Gastroesophageal sphincter (tissue), 4 donors: ENCODE data around the gene PYGB. TPM values are rescaled to one million over a fixed set of nuclear protein-coding genes. Genes with fewer than 3 reads are reported as not detected.

Experiments
- ATAC-seq: fragments of 150-250 bp; one replicate; pipeline ENCODE4 v1.9.1; 2016; ENCODE audit warnings: mild to moderate bottlenecking, moderate library complexity
- H3K27ac ChIP-seq, 4 donors: fragments of 200-600 bp; sonication (generic) in 3 of 4; 1 replicate in 3 of 4; 2 replicates in 1 of 4; pipeline ENCODE4 v1.5.1; 2016 to 2019
- H3K27me3 ChIP-seq: fragments of 200-600 bp; sonication (generic); one replicate; pipeline ENCODE4 v1.5.1; 2019
- H3K36me3 ChIP-seq, 2 donors: fragments of 200-600 bp; sonication (generic); one replicate each; pipeline ENCODE4 v1.5.1; 2019; ENCODE audit warnings: control low read depth in 1 of 2
- H3K4me1 ChIP-seq, 3 donors: fragments of 200-600 bp; sonication (generic); 1 replicate in 2 of 3; 2 replicates in 1 of 3; pipeline ENCODE4 v1.5.1; 2016 to 2019; ENCODE audit warnings: control low read depth in 2 of 3
- H3K4me3 ChIP-seq, 2 donors: fragments of 200-600 bp; sonication (generic); one replicate each; pipeline ENCODE4 v1.5.1; 2019; ENCODE audit warnings: mild to moderate bottlenecking in 1 of 2, moderate library complexity in 1 of 2
- H3K9me3 ChIP-seq, 3 donors: fragments of 200-600 bp; sonication (generic); one replicate each; pipeline ENCODE4 v1.5.1; 2017 to 2019; ENCODE audit warnings: control low read depth in 2 of 3
- EP300 ChIP-seq: sonication (generic); formaldehyde crosslinking; IDR thresholded peaks from one replicate; pipeline ENCODE4 v1.6.1; 2017; ENCODE audit warnings: antibody characterized with exemption, mild to moderate bottlenecking
- POLR2A ChIP-seq, 2 donors: fragments of 450-650 bp; IDR thresholded peaks; one replicate each; pipeline ENCODE4 v1.6.1; 2017; ENCODE audit warnings: antibody characterized with exemption in 2 of 2, mild to moderate bottlenecking in 2 of 2, moderate library complexity in 1 of 2
- POLR2AphosphoS5 ChIP-seq: sonication (generic); formaldehyde crosslinking; IDR thresholded peaks from one replicate; pipeline ENCODE4 v1.6.1; 2017; ENCODE audit warnings: antibody characterized with exemption
- WGBS, 2 donors: methylation state at CpG; one replicate each; pipeline ENCODE4 v1.1.5; 2018; ENCODE audit warnings: low coverage in 1 of 2; 5-methylcytosine and 5-hydroxymethylcytosine counted together
- total RNA-seq, 4 donors: library from RNA; depleted of rRNA; stranded (reverse); fragments of >200 nt; gene quantifications; one replicate each; pipeline ENCODE4 v1.1.0, GENCODE V29; 2016
- TF ChIP-seq, protein P1 (sequence below), 4 experiments: fragments of 200-600 bp in 2 of 4; fragments of 450-650 bp in 2 of 4; sonication (generic) in 1 of 4; IDR thresholded peaks; one replicate each; pipeline ENCODE4 v1.5.1; 2017 to 2019; ENCODE audit warnings: antibody characterized with exemption in 4 of 4, mild to moderate bottlenecking in 2 of 4, moderate library complexity in 2 of 4

Gene PYGB
- total RNA-seq, 4 donors from 2014 or later, result 131 to 663 (median 337) TPM

DNA sequence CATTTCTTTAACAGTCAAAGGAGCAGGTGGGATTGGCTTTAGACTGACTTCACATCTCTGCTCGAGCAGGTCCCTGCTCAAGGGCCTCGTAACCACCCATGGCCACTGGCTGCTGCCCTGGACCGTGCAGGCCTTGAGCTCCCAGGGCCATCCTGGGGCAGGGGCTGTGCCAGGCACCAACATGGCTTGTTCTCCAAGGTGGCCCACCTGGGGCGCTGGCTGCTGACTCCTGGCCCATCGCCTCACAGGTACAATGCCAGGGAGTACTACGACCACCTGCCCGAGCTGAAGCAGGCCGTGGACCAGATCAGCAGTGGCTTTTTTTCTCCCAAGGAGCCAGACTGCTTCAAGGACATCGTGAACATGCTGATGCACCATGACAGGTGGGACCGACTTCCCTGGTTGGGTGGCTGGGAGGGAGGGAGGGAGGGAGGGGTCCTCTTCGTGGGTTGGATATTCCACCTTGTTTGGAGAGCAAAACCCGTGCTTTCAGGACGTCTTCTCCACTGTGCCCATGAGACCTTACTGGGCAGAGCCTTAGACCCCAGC, 46.1 kb downstream of the PYGB start:
- ATAC-seq, result no peak
- Histone ChIP-seq H3K9me3 (no peaks in the 10 kb centered on the region), H3K27ac (peak overlapping the region in 3 of 4 donors; percentile 73 to 75 (median 74)), H3K4me3 (no peak overlapping the region), H3K27me3 (no peaks in the 10 kb centered on the region), H3K36me3 (peaks cover 0 to 86% of the 10 kb centered on the region in 2 donors), H3K4me1 (peaks cover 0 to 54% (median 16%) of the 10 kb centered on the region in 3 donors)
- no CpG with 5 or more reads among the region's 13 CpGs for WGBS, 2 donors
- TF ChIP-seq EP300 (no peak), POLR2A (IDR thresholded peaks at IDR 0.05) (no peak), POLR2AphosphoS5 (no peak)
- TF ChIP-seq, protein P1, sequence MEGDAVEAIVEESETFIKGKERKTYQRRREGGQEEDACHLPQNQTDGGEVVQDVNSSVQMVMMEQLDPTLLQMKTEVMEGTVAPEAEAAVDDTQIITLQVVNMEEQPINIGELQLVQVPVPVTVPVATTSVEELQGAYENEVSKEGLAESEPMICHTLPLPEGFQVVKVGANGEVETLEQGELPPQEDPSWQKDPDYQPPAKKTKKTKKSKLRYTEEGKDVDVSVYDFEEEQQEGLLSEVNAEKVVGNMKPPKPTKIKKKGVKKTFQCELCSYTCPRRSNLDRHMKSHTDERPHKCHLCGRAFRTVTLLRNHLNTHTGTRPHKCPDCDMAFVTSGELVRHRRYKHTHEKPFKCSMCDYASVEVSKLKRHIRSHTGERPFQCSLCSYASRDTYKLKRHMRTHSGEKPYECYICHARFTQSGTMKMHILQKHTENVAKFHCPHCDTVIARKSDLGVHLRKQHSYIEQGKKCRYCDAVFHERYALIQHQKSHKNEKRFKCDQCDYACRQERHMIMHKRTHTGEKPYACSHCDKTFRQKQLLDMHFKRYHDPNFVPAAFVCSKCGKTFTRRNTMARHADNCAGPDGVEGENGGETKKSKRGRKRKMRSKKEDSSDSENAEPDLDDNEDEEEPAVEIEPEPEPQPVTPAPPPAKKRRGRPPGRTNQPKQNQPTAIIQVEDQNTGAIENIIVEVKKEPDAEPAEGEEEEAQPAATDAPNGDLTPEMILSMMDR (IDR thresholded peaks at IDR 0.05), result no peak

DNA sequence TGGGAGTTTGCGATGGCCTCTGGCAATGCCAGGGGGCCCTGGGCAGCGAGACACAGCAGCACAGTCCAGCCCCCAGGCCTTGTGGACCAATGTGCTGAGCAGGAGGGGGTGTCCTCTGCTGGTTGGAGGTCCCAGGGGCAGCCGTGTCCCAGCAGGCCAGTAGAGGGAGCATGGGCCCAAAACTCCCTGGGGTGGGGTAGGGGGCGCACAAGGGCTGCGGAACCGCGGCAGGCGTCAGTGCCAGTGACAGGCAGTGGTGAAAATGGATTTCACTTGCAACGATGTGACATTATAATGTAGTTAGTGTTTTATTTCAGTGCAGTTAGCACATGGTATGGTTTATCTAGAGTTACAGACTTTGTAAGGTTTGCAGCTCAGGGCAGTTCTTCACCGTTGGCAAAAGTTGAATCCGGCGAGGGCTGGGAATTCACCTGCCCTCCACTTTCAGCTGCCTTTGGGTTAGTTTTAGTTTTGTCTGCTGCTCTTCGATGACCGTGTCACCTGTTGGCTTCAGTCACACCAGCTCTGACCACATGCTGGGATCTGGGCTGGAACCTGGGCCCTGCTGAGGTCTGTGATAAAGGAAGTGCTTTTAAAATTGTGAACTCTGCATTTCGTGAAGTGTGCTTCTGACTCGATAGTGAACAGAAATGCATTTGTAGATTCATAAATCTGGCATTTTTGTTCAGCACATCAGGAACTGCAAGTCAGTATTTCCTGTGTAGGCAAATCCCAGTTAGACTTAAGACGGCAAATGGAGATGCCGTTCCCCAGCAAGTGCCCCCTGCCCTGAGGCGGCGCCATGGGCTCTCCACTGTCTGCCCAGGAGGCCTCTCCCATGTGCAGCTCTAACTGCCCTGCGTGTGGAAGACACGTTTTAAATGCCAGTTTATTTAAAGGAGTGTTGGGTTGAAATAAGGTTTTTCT, 46.8 kb downstream of the PYGB start:
- H3K36me3 ChIP-seq, result peaks cover 0 to 86% of the 10 kb centered on the region in 2 donors
- 37 to 49% methylated on average over 8 to 15 of the region's 22 CpGs for WGBS, 2 donors
- H3K4me3 ChIP-seq, result no peak overlapping the region
- H3K4me1 ChIP-seq, result peaks cover 0 to 54% (median 16%) of the 10 kb centered on the region in 3 donors
- ATAC-seq, result peak; percentile 49
- peak in 1 of 2 donors; percentile 7 for TF ChIP-seq POLR2A (IDR thresholded peaks at IDR 0.05)
- no peak for TF ChIP-seq EP300
- TF ChIP-seq, protein P1 (IDR thresholded peaks at IDR 0.05), result peak in 3 of 4 experiments; percentile 68 to 81 (median 77)
- TF ChIP-seq POLR2AphosphoS5, result peak; percentile 10
- H3K27me3 ChIP-seq, result no peaks in the 10 kb centered on the region
- peak overlapping the region; percentile 62 to 75 (median 74) for H3K27ac ChIP-seq
- no peaks in the 10 kb centered on the region for H3K9me3 ChIP-seq

DNA sequence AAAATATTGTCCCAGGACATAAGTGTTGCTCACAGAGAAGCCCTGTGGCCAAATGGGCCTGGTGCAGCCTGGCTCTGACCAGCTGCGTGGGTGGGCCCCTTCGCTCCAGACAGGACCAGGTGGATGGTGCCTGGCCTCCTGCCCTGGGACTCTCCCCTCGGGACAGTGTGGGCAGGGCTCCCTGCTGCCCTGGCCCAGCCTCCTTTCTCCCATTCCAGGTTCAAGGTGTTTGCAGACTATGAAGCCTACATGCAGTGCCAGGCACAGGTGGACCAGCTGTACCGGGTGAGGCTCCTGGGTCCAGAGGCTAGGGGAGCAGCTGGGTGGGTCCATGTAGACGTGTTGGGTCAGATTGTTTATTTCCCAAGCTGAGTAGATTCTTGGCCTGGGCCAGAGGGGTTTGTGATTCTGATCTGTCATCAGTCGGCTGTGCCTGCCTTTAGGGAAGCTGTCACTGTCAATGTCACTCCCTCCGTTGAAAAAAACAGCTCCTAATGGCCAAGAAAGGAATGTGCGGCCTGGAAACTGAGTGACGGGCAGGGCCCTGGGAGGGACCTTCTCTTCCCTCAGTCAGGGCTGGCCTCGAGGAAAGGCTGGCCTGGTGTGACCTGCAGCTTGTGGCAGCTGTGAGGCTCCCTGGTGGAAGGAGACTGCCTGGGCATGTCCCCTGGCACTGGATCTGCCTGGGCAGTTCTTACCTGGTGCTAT, 47.7 kb downstream of the PYGB start:
- H3K9me3 ChIP-seq, result no peaks in the 10 kb centered on the region
- H3K4me3 ChIP-seq, result no peak overlapping the region
- ATAC-seq, result peak; percentile 47
- H3K27me3 ChIP-seq, result no peaks in the 10 kb centered on the region
- H3K27ac ChIP-seq, result peak overlapping the region; percentile 62 to 75 (median 74)
- 52 to 60% methylated on average over 1 to 3 of the region's 10 CpGs for WGBS, 2 donors
- peaks cover 0 to 86% of the 10 kb centered on the region in 2 donors for H3K36me3 ChIP-seq
- TF ChIP-seq, protein P1 (IDR thresholded peaks at IDR 0.05), result peak in 2 of 4 experiments; percentile 28 to 35
- no peak for TF ChIP-seq POLR2A (IDR thresholded peaks at IDR 0.05)
- H3K4me1 ChIP-seq, result peaks cover 0 to 60% (median 16%) of the 10 kb centered on the region in 3 donors

DNA sequence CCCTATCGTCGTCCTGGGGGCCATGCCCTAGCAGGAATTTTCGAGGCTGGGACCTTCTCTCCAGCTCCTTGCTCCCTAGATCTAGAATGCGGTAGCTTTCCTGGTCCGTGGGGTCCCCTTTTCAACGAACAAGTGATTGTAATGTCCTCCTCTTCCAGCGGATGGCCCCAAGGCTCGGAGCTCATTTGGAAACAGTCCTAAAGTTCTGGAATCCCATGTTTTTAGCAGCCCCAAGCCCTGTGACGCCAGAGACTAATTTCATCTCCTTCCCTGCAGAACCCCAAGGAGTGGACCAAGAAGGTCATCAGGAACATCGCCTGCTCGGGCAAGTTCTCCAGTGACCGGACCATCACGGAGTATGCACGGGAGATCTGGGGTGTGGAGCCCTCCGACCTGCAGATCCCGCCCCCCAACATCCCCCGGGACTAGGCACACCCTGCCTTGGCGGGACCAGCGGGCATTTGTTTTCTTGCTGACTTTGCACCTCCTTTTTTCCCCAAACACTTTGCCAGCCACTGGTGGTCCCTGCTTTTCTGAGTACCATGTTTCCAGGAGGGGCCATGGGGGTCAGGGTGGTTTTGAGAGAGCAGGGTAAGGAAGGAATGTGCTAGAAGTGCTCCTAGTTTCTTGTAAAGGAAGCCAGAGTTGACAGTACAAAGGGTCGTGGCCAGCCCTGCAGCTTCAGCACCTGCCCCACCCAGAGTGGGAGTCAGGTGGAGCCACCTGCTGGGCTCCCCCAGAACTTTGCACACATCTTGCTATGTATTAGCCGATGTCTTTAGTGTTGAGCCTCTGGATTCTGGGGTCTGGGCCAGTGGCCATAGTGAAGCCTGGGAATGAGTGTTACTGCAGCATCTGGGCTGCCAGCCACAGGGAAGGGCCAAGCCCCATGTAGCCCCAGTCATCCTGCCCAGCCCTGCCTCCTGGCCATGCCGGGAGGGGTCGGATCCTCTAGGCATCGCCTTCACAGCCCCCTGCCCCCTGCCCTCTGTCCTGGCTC, 48.5 kb downstream of the PYGB start:
- Histone ChIP-seq H3K36me3 (peaks cover 0 to 85% of the 10 kb centered on the region in 2 donors), H3K27me3 (no peaks in the 10 kb centered on the region), H3K9me3 (no peaks in the 10 kb centered on the region), H3K4me3 (no peak overlapping the region), H3K4me1 (peaks cover 0 to 66% (median 16%) of the 10 kb centered on the region in 3 donors), H3K27ac (peak overlapping the region; percentile 62 to 75 (median 74))
- 83% methylated on average over 11 of the region's 24 CpGs; no CpG with 5 or more reads in 1 of the 2 donors for WGBS, 2 donors
- peak; percentile 5 for ATAC-seq
- TF ChIP-seq, protein P1 (IDR thresholded peaks at IDR 0.05), result peak in 3 of 4 experiments; percentile 8 to 52 (median 48)
- no peak for TF ChIP-seq POLR2A (IDR thresholded peaks at IDR 0.05)
